SK-N-DZ (cell line): ENCODE data around the gene FAM25C. TPM values are rescaled to one million over a fixed set of nuclear protein-coding genes. Genes with fewer than 3 reads are reported as not detected.
"Not testable (repeated sequence)": the region's sequence is repeated elsewhere in the genome, so short reads cannot be mapped to it uniquely, and the experiment has no call there.

ENCODE experiments used
- DNase-seq: peaks from one replicate; pipeline ENCODE4 v3.0.0-alpha.2; 2015; ENCODE audit warnings: low spot score
- polyA plus RNA-seq, 2 experiments: library from polyadenylated mRNA; depleted of rRNA; stranded (reverse); fragments of >200 nt; gene quantifications; 2 replicates each; pipeline ENCODE4 v1.2.3, GENCODE V29; 2014

FAM25C gene
- not detected in 2 replicates for polyA plus RNA-seq (2014; cell fraction: cytosol; rRNA removed)
- polyA plus RNA-seq (2014; cell fraction: nucleus; rRNA removed) = not detected in 2 replicates

DNA sequence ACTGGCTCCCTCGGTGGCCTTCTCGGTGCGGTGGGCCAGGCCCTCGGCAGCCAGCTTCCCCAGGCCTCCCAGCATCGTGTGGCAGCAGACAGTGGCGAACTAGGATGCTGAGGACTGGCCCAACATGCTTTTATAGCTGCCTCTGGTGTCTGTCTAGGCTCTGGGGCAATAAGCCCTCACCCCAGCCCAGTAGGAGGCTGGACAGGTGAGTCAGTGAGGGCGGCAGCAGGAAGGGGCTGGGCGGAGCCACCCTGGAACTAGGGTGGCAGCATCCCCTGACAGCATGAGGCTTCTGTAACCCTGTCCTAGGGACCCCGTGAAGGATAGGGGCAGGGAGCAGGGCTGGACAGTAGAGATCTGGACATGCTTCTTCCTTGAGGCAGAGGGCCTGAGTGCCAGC lies at the start of gene FAM25C:
Gene FAM25C, minus strand, starts transcription at position 101 of the 400 bp plus-strand sequence. Its CDS starts 26 bp downstream, at position 75.
- not testable (repeated sequence) for DNase-seq

DNA sequence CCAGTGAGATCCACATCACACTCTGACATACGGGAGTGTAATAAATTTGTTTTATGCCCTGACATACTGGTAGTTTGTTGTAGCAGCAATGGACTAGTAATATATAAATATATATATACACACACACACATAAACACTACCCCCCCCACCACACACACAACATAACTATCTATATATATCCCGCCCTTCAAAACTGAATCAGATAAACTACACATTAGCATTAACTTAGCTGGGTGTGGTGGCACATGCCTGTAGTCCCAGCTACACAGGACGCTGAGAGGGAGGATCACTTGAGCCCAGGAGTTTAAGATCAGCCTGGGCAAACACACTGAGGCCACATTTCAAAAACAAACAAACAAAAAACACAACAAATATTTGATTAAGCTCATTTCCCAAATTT lies 45.0 kb upstream of the FAM25C start:
- not testable (repeated sequence) for DNase-seq

DNA sequence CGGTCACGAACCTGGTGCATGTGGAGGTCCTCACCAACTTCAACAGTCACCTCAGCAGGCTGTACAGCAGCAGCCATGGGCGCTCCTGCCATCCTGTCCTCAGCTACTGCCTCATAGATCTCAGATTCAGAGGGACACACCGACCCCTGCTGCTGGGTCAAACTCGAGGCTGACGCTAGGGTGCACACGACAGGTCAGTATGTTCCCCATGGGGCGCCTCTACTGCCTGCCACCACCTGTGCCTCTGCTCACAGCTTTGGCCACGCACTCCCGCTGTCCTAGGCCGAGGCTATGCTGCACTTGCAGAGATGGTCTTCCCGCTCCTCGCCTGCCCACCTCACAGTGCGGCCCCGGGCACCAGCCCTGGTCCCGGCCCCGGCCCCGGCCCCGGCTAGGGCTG lies 31.8 kb upstream of the FAM25C start:
- not testable (repeated sequence) for DNase-seq

DNA sequence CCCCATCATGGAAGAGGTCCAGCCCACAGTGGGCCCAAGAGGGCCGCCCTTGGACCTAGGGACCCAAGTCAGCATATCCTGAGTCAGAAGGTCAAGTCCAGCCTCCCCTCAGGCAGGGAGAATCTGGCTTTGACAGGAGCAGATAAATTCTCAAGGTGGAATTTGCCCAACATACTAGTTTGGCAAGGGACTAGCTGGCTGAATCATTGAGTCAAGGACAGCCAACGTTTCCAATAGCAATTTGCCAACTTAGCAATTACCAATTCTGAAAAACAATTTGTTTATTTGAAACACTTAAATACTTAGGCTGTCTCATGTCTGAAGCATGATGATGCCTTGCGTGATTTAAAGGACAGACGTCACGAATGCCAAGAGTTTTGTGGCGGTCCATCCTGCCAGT lies 2.7 kb upstream of the FAM25C start:
- not testable (repeated sequence) for DNase-seq

DNA sequence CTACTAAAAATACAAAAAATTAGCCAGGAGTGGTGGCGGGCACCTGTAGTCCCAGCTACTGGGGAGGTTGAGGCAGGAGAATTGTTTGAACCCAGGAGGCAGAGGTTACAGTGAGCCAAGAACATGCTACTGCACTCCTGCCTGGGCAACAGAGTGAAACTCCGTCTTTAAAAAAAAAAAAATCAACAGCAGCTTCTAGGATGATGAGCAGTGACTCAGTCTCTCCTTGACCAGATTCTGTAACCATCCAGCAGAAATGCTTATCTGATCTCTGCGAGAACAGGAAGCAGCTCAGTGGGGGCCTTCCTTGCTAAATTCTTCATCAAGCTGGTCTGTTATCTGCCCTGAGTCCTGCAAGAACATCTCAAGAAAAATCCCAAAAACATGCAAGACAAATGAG lies 5.5 kb downstream of the FAM25C start:
- DNase-seq = not testable (repeated sequence)

DNA sequence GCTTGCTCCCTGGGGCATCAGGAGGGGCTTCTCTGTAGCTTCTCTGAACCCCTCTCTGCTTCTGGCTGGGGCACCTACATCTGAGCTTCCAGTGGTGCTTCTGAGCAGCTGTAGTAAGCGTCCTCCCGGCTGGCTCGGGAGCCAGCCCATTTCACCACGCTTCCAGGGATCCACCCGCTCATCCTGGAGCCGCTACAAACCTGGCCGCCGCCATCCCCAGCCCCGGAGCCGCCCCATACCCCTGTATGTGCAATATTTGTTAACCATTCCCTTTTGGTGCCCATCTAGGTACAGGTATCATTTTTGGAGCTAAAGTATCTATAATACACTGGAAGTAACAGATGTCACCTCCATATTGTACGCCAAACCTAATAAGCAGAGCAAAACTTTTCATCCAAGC lies 7.0 kb downstream of the FAM25C start:
- DNase-seq = not testable (repeated sequence)

DNA sequence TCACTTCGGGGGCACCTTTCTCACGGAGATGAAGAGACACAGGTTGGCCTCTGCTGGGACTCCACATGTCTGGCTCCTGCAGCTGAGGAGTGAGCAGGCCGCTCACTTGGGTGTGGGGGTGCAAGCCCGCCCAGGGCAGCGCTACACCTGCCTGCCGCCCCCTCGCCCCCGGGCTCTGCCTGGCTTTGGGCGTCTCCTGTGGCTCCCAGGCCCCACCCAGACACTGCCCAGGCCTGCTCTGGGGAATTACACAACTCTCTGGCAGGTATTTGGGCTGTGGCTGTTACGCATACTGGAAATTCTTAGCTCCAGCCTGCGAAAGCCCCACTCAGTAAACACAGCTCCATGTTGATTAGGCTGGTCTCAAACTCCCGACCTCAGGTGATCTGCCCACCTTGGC lies 7.9 kb downstream of the FAM25C start:
- DNase-seq = not testable (repeated sequence)

DNA sequence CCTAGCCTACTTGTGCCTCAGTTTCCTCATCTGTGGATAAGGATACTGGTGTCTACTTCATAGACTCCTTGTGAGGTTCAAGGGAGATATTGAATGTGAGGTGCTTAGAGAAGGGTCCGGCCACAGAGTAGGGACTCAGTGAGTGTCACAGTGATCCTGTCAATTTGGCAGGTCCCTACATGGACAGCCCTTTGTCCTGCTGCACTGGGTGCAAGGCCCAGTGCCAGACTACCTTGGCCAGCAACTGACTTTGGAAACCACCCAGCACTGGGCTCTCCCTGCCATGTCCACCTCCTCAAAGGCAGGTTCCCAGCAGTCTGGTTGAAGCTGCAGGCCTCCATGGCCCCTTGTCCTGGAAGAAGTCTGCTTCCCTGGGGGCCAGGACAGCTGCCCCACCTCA lies 9.5 kb downstream of the FAM25C start:
- DNase-seq = not testable (repeated sequence)

DNA sequence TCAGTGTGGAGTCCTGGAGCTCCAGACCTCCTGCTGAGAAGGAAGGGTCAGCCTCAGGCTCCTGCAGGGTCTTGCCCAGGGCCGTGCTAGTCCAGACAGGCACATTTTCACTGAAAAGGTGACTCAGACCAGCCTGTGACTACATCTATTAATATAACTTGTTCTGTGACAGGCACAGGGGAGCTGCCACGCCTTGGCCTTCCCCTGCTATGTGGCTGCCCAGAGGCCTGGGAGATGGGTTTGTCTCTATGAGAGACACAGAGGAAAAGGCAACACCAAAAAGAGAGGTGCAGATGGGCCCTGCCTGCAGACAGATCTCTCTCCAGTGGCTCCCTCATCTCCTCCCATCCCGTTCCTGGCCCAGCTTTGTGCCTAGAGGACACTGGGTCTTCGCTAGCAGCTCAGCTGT lies 10.0 kb downstream of the FAM25C start:
- not testable (repeated sequence) for DNase-seq

DNA sequence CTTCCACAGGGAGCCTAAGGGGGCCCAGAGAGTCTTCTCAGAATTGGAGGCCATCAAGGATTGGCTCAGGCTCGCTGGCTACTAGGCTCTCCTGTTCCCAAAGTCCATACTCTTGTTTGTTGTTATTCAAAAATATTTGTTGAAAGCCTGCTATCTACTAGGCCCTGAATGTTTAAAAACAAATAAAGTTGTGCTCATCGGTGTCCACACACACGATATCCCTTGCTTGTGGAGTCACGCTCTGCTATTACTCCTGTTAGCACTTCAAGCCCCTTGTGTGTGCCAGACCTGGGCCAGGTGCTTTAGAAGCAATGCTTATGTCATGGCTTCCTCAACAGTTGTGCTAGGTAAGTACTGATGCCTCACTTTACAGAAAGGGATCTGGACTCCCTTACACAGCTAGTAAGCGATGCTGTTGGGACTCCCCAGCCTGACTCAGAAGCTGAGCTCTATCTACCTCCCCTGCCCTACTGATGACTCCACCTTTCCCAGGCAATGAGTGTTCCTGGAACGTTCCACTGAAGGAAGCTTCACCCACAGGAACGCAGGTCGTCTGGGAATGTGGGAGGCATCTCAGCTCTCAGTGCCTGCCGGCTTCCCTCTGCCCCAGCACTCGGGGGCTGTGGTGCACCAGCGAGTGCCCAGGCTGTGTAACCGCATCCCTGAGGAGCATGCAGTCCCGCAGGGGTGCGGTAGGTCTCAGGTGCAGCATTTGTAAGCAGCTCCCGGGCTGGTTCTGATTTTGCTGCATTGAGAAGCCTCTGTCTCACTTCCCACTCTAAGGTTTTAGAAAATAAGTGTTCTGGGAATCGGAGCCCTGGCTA lies 10.7 kb downstream of the FAM25C start:
- not testable (repeated sequence) for DNase-seq

DNA sequence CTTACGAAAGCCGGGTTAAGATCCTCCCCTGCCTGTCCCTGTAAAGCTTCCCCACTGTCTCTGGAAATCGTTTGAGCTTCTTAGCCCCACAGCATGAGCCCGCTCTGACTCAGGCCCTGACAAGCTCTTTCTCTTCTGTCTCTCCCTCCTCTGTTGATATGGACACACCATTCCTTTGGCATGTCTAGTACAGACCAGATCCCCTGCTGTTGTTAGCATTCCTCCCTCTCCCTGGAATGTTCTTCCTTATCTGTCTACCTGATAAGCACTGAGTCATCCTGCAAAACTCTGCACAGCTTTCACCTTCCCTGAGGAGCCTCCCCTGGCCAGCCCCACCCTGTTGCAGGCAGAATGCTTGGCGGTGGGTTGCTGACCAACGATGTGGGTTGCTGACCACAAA lies 11.6 kb downstream of the FAM25C start:
- not testable (repeated sequence) for DNase-seq

DNA sequence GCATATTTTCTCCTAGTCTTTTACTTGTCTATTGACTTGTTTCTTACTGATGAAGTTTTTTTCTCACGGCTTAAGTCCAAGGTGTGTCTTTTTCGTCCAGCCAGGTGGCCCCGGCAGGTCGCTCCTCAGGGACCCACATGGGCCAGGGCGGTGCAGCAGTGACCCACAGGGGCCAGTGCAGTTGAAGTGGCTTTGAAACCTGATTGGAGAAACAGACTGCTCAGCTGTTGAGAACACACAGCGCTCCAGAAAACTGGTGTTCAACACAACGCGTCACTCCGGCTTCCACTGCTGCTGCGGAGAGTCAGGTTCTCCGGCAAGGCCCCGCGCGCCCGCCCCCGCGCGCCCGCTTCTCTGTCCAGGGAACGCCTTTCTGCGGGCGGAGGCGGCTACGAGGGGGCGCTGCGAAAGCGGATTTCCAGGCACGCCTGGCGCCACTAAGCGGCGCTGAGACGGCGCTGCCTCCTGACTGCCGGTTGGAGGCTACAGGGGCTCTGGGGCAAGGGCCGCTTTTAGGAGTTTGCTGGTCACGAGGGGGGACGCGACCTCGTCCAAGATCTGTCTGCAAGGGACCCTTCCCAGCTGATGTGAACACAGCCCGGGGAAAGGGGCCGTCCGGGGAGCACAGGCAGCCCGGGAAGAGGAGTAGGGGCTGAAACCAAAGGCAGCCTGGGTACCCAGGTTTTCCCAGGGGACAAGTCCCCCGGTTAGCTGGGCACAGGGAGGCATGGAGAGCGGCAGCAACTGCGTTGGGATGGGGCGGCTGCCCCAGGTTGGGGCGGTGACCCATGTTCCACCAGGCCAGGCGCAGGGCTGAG lies 13.0 kb downstream of the FAM25C start:
- DNase-seq = not testable (repeated sequence)

DNA sequence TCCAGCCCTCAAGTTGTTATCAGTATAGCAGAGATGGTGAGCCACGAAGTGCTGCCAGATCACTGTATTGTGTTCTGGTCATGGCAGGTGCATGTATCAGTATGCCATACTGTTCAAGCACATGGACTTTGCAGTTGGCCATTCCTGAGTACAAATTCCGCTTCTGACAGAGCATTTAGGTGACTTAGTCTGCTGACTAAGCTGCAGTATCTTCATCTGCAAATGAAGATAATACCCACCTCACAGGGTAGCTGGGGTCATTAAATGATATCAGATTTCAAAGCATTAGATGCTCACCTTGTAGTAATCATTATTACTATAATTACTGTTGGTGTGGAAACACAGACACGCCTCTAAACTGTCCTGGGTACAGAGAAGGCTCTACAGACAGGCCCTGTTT lies 24.2 kb downstream of the FAM25C start:
- DNase-seq = not testable (repeated sequence)

DNA sequence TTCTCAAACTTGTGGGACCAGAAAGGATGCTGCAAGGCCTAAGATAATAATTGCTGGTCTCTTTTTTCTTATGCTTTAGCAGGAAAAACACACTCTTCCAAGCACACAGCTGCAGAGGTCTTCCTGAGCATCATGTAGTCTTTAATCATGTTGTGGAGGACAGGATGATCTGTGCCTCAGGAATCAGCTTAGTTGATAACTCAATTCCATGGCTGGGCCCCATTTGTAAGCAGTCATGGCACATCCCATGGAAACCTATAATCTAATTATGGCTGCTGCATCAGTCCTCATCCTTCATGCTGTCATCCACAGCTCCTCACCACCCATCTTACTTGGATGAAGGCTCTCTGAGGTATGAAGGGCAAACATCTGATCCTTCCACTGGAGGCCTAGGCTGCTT lies 26.5 kb downstream of the FAM25C start:
- not testable (repeated sequence) for DNase-seq

DNA sequence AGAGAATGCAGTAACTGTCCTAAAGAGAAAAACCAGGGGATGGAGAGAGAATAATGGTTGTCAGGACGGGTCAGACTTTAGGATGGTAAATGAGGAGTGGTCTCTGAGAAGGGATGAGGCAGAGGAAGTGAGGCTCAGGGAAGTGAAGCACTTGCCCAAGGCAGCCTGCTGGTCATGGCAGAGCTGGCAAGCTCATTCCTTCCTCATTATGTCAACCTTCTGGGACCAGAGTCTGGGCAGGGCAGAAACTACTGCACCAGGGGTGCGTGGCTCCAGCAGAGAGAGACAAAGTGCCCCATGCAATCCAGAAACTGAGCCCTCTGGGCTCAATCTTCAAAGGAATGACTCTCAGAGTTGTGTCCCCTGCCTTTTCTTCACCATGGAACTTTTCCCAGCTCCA lies 27.5 kb downstream of the FAM25C start:
- not testable (repeated sequence) for DNase-seq

DNA sequence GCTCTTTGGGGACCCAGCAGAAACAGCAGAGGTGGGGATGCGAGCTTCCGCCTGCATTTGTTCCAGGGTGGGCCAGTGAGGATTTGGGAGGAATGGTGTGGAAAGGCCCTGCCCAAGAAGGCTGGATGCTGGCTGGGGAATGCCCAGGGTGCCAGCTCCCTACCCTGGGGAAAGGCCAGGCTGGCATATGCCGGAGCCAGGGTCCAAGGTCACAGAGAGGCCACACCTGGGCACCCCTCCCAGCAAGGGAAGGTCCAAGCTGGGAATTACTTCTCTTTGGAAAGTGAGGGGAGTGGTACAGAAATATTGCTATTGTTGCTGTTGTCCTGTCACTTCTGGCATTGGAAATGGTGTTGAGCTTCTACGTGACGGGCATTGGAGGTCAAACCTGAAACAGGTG lies 28.0 kb downstream of the FAM25C start:
- not testable (repeated sequence) for DNase-seq

DNA sequence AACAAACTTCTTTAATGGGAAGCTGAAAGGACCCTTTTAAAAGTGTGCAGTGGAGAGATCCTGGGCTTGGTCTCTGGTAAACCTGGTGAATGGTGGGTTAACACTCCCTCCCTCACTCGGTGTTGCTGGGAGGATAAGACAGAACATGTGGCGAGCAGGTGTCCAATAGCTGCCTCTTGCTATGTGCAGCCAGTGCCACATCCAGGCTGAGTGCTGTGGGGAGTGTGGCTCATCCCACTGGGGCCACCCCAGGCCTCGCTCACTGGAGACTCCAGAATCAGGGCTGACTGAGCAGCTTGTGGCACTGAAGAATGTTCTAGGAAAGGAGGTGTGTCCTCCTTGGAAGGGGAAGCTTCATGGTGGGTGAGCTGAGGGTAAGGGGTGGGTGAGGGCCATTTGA lies 29.5 kb downstream of the FAM25C start:
- not testable (repeated sequence) for DNase-seq

DNA sequence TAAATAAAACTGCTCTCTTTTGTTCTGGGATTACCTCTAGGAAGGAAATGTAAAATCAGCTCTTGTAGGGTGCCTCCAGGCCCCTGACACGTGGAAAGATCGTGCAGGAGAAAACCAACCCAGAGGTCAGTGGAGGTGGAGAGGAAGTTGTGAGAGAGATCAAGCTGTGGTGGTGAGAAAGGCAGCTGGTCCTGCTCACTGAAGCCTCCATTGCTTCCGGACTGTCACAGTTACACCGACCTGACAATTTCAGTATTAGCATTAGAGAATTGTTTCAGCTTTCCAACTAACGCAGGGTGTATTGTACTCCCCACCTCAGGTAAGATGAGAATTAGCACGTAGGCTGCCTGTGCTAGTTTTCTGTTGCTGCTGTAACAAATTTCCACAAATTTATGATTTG lies 30.6 kb downstream of the FAM25C start:
- not testable (repeated sequence) for DNase-seq

DNA sequence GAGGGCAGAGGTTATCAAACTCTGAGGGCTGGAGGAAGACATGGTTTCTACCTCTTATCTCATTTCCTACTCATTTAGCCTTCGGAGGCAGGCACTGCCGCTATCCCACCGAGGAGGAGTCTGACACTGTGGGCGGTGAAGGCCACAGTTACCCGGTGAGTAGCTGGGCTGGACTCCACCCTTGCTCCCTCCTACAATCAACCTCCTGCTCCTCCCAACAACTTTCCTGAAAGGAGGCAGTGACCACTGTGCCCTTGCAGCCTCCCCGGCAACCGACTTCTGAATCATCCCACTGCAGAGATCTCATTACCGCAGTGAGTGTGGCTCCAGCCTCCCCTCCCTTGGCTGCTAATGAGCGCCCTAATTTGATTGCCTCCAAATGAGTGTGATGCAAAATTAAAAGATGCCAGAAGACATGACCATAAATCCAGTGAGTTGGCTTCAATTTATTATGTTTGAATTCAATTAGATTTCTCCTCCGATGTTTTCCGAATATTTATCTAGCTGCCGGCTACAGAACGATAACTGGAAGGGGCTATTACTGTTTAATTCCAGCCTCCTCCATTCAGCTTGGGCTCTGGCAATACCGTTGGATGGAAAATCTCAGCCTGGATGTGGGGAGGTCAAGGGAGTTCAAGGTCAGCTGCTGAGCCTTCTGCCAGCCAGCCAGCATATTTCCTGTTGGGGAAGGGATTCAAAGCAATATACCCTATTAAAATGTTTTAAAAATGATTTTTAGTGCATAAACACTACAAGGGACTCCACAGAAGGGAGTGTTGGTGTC lies 35.1 kb downstream of the FAM25C start:
- not testable (repeated sequence) for DNase-seq

DNA sequence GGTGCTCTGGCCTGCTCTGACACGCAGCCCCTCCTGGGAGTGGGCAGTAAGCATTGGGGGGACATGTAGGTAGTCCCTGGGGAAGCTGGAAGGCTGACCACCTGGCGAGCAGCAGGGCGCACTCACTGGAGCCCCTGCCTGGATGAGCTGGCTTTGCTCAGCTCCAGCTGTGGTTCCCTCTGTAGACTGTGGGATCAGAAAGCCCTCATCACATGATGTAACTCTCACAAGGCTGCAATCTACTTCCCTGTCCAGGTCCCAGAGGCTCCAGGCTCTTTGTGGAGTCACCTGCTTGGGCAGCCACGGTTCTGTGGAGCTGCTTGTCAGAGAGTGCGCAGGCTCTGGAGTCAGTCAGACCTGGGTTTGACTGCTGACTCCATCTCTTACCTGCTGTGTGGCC lies 36.8 kb downstream of the FAM25C start:
- not testable (repeated sequence) for DNase-seq

DNA sequence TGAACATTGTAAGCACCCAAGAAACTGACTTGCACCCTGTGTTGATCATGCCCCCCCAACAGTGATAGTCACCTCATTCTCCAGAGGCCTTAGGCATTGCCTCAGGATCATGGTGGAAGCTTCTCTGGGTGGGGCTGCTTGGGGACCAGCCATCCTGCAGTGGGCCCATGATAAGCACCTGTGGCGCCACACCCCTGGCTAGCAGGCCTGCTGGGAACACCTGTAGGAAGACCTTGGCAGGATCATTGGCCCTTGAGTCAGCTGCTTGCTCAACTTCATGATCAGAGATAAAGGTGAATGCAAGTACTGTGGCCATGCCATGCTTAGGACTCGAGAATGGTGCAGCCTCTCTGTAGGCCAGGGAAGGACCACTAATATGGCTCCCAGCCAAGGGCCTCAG lies 38.9 kb downstream of the FAM25C start:
- not testable (repeated sequence) for DNase-seq
